ENCODE measurements around the gene CLRN1.
"Not testable (repeated sequence)": the region's sequence is repeated elsewhere in the genome, so short reads cannot be mapped to it uniquely, and the experiment has no call there.

Gene CLRN1, protein sequence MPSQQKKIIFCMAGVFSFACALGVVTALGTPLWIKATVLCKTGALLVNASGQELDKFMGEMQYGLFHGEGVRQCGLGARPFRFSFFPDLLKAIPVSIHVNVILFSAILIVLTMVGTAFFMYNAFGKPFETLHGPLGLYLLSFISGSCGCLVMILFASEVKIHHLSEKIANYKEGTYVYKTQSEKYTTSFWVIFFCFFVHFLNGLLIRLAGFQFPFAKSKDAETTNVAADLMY

DNA sequence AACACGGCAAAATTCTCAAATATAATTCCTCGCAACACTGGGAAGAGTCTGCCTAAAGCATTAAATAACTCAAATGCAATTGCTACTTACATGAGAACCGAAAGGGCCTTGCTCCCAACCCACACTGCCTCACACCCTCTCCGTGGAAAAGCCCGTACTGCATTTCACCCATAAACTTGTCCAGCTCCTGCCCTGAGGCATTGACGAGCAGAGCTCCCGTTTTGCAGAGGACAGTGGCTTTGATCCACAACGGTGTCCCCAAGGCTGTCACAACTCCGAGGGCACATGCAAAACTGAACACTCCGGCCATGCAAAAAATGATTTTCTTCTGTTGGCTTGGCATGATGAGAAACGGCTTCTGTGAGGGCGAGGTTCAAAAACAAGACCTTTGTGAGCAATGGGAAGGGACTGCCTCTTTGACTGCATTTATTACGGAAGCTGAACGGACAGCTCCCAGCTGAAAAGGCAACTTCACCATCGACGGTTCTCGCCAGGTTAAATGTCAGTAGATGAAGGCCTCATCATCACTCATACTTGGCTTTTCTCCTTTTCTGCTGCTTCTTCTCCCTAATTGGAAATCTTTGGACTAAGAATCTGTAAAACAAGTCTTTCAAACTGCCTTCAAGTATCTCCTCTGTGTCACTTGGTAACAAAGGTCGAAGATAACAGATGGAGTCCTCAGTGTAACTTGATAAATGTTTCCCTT, at the start of gene CLRN1:
Gene CLRN1, minus strand, starts transcription at position 362 of the 706 bp plus-strand sequence. Its CDS starts 19 bp downstream, at position 343.
- DNase-seq (ENCODE audit: low read depth), result no peak

DNA sequence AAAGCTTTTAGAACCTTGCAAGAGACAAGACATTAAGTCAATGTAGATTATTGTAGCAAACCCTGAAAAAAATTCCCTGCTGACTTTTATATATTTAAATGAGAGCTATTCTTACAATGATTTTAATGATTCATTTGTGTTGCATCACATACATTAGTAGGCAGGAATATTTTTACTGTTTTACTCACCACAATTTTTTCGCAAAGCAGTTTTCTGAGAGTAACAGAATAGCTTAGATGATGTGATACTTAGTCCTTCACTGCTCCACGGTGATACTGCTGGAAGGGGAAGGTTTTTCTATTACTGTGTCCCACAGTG, 43.9 kb upstream of the CLRN1 start:
- no peak for DNase-seq (ENCODE audit: low read depth)

DNA sequence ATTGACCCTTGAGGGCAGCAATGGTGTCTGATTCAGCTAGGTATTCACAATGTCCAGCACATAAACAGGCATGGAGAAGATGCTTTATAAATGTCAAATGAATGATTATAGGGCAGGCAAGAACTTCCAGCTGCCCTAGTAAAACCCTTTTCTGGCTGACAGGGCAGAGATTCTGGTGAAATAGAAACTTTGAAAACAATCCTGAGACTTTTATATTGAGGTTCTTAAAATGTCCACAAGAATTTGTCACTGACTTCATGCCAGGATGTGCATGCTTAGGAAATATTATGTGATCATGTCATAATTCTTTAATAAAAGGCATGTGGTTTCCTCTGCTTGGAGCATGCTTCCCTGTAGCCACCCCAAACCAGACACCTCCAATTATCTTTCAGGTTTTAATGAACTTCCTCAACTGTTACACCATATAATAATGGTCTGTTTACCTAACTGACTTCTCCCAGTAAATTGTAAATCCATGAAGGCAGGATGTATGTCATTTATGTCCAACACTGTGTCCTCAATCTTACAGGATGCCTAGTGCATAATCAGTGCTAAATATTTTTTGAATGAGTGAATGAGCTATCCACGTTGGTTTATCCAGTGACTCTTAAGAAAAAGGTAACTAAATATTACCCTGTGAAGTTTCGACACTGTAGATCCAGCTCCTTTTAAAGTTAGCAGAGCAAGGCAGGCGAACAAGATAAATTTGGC, 43.4 kb upstream of the CLRN1 start:
- DNase-seq (ENCODE audit: low read depth), result no peak

DNA sequence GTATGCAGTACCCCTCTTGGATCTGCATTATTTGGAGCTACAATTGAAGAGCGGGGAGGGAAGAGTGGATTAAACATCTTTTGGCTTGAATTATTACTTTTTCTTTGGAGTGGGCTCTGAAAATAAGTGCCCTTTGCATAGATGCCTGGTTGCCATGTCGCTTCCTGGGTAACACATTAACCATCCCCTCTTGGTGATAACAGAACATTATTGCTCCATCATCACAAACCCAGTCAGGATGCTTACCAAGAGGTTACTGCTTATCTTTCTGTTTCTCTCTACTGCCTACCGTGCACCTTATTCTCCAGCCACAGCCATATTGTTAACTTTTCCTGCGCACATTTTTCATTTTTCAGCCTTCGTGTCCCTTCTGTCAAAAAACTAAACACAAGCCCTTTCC, 42.7 kb upstream of the CLRN1 start:
- no peak for DNase-seq (ENCODE audit: low read depth)

DNA sequence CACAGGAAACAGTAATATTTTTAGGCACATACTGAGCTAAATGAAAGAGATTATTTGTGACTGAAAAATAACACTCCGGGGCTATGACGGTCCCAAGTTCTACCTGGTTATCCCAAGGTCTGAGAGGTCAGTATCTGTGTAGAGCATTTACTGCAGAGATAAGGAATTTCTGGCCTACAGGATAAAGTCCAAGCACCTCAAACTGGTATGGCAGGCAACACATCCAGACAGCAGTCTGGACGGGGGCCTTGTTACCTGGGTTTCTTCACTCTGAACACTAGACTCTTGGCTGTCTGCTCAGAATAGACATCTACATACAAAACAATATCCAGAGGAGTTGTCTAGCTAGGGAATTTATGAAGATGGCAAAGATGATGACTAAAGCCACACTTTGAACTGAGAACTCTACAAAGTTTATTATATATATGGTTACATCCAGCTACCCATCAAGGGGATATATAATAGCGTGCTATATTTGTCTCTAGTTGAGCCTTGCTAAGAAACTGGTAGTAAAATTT, 42.0 kb upstream of the CLRN1 start:
- DNase-seq (ENCODE audit: low read depth), result no peak

DNA sequence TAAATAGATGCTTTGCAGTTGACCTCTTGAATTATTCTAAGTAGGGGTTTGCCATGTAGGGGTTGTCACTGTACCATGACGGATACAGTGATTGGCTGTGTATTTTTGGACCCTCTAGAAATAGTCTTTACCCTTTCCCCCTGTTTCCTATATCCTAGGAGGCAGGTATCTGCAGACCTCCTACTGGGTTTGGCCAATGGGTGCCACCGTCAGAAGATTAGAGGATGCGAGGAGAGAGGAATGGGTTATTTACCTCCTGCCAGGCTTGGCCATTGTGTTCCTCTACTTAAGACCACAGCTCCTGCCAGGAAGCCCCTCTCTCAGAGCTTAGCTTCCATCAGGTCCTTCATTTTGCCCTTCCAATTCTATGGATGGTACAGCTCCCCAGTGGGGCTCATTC, 40.2 kb upstream of the CLRN1 start:
- DNase-seq (ENCODE audit: low read depth), result no peak

DNA sequence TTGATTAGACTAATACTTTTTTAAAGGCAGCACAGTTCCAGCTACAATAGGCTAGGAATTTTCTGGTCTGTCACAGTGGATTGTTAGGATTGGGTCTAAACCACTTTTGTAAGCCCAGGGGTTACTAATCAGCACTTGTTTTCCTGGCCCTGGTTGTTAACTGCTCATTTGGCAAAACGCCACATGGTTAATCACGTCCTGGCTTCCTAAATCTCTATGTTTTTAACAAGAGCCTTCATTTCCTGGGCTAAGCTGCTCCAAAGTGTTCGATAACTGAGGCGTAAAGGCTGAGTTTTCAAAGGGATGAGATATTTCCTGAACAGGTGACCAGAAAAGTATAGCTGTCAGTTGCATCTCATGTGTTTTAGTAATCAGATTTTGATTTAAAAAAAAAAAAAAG, 38.9 kb upstream of the CLRN1 start:
- no peak for DNase-seq (ENCODE audit: low read depth)

DNA sequence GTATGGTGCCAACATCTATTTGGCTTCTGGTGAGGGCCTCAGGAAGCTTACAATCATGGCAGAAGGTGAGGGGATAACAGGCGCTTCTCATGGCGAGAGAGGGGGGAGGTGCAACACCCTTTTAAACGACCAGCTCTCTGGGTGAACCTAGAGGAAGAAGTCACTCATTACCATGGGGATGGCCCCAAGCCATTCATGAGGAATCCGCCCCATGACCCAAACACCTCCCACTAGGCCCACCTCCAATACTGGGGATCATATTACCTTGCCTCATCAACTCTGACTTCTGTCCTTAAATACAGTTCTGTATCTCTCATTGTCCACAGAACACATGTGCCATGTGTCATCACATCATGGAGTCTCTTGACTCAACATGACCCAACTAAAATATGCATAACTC, 37.5 kb upstream of the CLRN1 start:
- no peak for DNase-seq (ENCODE audit: low read depth)

DNA sequence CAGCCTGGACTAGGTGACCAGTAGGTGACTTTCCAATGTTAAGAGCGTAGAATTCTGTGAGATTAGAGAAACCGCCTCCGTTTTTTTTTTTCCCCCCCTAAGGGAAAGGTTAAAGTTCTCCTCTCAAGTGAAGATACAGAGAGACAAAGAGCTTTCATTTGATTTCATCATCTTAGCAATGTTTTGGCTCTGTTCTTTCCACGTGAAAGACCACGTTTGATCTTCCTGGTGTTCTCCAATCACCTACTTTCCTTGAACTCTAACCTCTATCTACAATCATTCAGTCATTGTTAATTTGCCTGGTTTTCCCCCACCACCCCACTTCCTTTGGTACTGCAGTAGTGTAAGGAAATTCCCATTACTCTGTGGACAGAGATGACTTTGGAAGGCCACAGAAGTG, 36.9 kb upstream of the CLRN1 start:
- no peak for DNase-seq (ENCODE audit: low read depth)

DNA sequence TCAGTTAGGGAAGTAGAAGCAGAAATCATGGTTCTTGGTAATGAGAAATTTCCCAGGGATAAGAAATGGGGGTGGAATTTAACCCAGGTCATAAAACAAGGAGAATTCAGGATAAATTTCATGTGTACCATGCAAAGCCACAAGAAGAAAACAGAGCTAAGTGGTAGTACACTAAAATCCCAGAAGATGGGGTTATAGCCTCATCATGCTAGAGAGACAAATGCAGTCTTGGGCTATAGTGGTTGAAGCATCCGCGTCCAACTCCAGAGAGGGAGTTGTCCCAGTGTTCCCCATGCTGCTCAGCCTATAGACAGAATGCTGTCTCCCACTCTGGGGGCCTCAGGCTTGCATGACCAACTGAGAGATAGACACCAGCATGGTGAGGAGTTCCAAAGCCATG, 36.2 kb upstream of the CLRN1 start:
- DNase-seq (ENCODE audit: low read depth), result no peak

DNA sequence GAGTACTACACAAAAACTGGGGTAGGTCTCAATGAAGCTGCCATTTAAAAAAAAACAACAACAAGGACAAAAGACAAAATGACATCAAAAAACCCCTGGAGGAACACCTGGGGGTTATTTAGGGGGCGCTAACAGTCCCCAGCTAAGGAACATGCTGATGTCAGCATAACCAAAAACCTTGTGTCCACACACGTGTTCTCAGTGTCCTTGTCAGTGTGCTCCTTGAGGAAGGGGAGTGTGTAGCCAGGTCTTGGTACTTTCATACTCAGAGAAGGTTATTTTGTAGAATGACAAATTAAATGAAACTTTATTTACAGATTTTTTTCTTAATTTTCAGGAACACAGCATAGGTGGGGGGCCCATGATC, 31.2 kb upstream of the CLRN1 start:
- DNase-seq (ENCODE audit: low read depth), result no peak

DNA sequence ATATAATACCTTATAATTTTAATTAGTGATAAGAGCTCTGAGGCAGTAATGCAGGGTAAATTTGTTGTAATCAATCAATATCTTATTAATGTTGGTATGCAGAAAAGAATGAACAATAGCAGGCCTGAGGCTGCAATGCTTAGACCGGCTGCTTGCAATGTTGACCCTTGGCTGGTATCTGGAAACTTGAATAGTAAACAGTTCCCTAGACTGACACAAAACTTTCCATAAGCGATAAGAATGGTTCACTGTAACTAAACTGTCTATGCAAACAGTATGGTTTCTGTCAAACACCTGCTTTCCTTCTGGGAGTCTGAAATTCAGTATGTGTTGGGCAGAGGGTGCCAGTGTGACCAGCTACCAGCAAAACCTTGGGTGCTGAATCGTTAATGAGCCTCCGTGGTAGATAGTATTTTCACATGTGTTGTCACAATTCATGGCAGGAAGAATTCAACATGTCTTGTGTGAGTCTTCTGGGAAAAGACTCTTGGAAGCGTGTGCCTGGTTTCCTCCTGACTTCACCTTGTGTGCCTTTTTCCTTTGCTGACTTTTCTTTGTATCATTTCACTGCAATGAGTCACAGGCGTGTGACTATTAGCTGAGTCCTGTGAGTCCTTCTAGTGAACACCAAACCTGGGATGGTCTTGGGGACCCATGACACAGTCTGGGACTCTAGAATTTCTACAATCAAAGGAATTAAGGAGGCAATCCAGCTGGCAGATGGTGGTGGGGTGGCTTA, 30.7 kb upstream of the CLRN1 start:
- DNase-seq (ENCODE audit: low read depth), result no peak

DNA sequence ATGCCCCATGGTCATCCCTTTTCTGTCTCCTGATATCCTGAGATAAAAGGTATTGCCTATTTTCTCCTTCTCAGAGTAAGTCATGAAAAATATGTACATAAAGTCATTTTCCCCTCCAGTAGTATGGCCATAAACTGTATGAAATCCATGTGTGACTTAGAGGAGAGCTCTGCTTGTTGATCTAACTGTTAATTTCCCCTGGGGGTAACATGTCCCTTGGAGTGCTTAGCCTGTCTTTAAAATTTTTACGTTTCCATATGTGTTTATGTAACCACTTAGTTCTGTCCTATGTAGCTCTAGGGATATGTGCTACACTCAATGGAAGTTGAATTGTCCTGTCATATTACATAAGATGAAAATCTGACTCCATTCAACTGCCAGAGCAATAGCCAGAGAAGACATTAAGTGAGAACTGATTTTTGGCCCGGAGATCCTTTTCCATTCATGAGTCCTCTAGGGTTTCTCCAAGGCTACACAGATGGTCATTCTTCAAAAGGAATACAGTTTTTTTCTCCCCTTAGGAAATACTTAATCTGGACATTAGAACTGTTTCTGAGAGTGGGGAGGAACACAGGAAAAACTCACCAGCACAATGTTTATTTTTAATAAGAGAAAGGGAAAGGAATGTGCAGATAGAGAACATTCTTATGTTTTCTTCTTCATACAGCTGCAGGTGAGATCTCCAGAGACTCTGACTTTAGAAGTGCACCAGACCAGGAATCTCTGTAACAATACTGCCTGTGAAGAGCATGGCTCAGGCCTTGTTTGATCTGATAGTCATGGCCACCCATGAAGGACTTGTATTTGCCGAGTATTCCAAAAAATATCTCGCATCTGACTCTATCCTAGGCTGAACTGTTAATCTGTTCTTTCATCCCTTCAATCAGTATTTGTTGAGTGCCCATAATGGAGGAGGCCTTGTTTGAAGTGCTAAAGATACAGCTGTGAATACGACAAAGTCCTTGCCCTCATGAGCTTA, 29.8 kb upstream of the CLRN1 start:
- no peak for DNase-seq (ENCODE audit: low read depth)

DNA sequence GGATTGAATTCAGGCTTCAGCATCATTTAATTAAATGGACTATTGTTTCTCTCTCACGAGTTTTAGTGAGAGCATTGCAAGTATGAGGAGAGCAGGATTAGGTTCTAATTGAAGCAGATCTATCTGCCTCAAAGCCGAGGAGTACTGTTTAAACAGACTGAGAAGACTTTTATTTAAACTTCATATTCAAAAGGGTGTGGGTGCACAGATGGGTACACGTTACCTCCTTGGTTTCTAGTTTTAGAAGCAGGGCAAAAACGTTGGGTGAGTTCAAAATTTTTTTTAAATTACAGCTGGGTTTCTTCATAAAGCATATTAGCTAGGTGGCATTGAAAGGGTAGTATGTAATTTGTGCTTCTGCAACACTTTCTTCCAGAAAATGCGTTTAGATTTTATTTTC, 26.5 kb upstream of the CLRN1 start:
- no peak for DNase-seq (ENCODE audit: low read depth)

DNA sequence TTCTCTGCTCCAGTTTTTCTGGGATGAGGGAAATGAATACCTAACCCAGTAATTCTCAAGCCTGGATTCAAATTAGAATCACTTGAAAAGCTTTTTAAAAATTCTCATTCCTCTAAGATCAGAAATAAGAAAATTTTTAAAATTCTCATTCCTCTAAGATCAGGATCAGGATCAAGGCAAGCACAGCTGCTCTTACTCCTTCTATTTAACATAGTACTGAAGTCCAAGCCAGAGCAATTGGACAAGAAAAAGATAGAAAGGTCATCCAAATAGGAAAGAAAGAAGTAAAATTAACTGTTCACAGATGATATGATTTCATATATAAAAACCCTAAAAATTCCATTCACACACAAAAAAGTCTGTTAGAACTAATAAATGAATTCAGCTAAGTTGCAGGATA, 24.2 kb upstream of the CLRN1 start:
- no peak for DNase-seq (ENCODE audit: low read depth)

DNA sequence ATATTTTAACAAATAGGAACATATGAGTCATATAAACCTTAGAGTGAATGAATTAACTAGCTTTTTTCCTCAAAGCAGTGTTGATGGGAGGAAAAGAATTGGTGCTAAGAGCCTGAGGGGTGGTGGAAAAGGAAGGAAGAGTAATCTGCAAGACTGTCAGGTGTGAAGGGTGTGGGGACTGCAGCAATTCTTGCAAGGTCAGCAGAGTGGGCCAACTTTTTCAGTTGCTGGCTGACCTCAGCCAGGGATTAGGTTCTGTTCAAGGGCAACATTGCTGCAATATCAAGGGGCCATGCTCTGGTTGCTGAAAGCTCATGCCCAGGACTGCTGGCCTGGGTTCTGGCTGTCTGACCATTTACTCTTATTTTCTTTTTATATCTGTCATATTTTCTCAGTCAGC, 23.0 kb upstream of the CLRN1 start:
- no peak for DNase-seq (ENCODE audit: low read depth)

DNA sequence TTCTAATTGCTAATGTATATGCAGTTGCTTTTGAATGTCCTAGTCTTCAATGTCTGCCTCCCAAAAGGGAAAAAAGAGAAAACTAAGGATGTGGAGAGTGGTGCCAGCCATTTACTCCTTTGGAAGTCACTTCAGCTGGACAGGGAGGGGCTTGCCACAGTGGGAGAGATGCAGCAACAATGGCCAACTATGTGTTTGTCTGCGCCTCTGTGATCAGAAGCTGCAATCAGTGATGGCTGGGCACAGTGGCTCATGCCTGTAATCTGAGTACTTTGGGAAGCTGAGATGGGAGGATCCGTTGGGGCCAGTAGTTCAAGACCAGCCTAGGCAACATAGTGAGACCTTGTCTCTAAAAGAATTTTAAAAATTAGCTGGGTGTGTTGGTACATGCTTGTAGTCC, 16.7 kb upstream of the CLRN1 start:
- DNase-seq (ENCODE audit: low read depth), result no peak

DNA sequence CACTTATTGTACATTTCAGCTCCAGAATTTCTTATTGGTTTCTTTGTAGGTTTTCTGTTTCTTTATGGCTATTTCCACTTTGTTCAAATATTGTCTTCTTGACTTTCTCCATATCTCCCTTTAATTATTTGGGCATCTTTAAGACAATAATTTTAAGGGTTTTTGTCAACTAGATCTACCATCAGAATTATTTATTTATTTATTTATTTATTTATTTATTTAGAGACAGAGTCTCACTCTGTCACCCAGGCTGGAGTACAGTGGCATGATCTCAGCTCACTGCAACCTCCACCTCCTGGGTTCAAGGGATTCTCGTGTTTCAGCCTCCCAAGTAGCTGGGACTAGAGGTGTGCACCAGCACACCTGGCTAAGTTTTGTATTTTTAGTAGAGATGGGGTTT, 15.9 kb upstream of the CLRN1 start:
- not testable (repeated sequence) for DNase-seq (ENCODE audit: low read depth)

DNA sequence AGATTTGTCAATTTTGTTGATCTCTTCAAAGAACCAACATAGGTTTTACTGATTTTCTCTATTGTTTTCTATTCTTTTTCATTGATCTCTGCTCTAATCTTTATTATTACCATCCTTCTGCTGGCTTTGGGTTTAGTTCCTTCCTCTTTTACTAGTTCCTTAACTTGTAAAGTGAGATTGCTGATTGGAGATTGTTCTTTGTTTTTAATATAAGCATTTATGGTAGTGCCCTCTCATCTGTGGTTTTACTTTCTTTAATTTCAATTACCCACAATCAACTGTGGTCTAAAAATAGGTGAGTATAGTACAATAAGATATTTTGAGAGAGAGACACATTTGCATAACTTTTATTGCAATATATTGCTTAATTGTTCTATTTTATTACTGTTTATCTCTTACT, 13.2 kb upstream of the CLRN1 start:
- DNase-seq (ENCODE audit: low read depth), result no peak

DNA sequence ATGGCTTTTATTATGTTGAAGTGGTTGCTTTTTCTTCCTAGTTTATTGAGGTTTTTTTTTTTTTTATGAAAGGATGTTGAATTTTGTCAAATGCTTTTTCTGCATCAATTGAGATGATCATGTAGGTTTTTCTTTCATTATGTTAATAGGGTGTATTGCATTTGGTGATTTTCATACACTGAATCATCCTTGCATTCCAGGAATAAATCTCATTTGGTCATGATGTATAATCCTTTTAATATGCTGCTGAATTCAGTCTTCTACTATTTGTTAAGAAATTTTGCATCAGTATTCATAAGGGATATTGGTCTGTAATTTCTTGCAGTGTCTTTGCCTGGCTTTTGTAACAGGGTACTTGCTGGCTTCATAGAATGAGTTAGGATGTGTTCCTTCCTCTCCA, 11.5 kb upstream of the CLRN1 start:
- no peak for DNase-seq (ENCODE audit: low read depth)

DNA sequence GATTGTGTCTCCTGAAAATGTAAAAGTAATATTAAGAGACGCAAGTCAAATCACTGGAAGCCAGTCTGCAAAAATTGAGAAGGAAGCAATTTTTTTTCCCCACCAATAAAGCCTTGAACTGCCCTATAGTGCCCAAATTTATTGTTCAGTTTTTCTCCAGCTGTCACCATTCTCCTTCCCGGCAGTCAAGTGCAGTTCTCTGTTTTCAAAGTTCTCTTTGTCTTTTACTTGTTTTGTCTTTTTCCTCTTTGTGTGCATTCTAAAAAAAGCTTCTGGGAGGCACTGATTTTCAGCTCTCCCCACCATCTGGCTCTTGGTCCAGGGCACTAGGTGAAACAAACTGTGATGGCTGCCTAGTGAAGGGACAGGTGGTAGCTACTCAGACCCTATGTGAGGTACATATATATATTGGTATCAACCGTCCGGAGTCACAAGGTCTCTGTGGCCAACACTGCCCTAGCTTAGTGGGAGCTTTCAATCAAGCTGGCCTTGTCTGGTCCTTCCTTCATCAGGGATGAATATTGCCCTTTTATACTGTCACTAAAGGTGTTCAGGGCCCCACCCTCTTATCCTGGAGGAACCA, 6.1 kb upstream of the CLRN1 start:
- no peak for DNase-seq (ENCODE audit: low read depth)

Data from stimulated activated CD8-positive, alpha-beta memory T cell treated with anti-CD3 and anti-CD28 coated beads, Interleukin-15, amount 100 ng/mL, for 1 hour (primary cell).